ENCODE data around the gene KCTD18. TPM values are rescaled to one million over a fixed set of nuclear protein-coding genes. Genes with fewer than 3 reads are reported as not detected.

Gene KCTD18
- total and polyA plus RNA-seq, 10 of the 15 experiments (the other 5 are each of a cell fraction or from before 2014, with no cell fraction given), result 1.4 to 16.9 (median 12.5) TPM

DNA sequence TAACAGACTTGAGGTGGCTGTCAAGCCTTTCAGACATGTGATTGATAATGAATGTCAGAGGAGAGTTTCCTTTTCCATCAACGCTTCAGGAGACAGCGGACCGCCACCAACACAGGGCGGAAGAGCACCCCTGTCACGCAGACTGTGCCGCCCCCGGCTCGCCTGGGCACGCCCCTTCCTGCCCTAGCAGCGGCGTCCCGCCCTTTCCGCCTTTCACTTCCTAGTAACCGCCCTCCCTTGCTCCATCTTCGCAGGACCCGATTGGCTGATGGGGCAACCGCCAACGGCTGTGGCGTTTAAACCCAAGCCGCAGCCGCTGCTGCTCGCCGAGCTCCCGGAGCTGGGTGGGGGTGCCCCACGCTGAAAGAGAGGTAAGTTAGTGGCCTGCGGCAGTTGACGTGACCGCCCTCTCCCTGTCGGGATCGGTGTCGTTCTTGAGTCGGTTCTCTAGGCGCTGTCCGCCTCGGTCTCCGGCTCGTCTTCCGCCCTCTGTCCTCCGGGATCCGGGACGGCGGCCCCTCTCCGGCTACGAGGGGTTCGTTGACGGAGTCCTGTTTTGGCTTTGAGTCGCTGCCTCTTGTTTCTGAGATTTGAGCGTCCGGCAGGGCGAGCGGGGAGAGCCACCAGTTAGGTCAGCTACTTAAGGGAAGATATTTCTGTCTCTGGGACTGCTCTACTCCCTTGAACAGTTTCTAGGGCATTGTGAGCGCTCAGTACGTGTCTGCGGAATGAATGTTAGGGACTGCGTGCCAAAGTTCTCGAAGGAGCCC lies 16.2 kb upstream of the KCTD18 start, which contains the start of gene SGO2 (continued):
- TF ChIP-seq PKNOX1 (IDR thresholded peaks at IDR 0.05), result peak; percentile 90
- TF ChIP-seq, protein P1, sequence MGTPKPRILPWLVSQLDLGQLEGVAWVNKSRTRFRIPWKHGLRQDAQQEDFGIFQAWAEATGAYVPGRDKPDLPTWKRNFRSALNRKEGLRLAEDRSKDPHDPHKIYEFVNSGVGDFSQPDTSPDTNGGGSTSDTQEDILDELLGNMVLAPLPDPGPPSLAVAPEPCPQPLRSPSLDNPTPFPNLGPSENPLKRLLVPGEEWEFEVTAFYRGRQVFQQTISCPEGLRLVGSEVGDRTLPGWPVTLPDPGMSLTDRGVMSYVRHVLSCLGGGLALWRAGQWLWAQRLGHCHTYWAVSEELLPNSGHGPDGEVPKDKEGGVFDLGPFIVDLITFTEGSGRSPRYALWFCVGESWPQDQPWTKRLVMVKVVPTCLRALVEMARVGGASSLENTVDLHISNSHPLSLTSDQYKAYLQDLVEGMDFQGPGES (IDR thresholded peaks at IDR 0.05), result no peak; the same call in 1 of the 2 replicates
- TF ChIP-seq, protein P2, sequence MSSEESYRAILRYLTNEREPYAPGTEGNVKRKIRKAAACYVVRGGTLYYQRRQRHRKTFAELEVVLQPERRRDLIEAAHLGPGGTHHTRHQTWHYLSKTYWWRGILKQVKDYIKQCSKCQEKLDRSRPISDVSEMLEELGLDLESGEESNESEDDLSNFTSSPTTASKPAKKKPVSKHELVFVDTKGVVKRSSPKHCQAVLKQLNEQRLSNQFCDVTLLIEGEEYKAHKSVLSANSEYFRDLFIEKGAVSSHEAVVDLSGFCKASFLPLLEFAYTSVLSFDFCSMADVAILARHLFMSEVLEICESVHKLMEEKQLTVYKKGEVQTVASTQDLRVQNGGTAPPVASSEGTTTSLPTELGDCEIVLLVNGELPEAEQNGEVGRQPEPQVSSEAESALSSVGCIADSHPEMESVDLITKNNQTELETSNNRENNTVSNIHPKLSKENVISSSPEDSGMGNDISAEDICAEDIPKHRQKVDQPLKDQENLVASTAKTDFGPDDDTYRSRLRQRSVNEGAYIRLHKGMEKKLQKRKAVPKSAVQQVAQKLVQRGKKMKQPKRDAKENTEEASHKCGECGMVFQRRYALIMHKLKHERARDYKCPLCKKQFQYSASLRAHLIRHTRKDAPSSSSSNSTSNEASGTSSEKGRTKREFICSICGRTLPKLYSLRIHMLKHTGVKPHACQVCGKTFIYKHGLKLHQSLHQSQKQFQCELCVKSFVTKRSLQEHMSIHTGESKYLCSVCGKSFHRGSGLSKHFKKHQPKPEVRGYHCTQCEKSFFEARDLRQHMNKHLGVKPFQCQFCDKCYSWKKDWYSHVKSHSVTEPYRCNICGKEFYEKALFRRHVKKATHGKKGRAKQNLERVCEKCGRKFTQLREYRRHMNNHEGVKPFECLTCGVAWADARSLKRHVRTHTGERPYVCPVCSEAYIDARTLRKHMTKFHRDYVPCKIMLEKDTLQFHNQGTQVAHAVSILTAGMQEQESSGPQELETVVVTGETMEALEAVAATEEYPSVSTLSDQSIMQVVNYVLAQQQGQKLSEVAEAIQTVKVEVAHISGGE (CRISPR knock-in tag; IDR thresholded peaks at IDR 0.05), result no peak
- TF ChIP-seq EED (IDR thresholded peaks at IDR 0.05; ENCODE audit: low read depth), result no peak
- TF ChIP-seq SREBF2 (IDR thresholded peaks at IDR 0.05; ENCODE audit: low read length), result no peak
- no peak for TF ChIP-seq PAX8 (IDR thresholded peaks at IDR 0.05)
- TF ChIP-seq TCF7 (IDR thresholded peaks at IDR 0.05; ENCODE audit: borderline replicate concordance), result no peak
- TF ChIP-seq NR2C2 (IDR thresholded peaks at IDR 0.05; ENCODE audit: borderline replicate concordance, control insufficient read depth, insufficient read length, low read depth), result no peak
- TF ChIP-seq FOXM1 (IDR thresholded peaks at IDR 0.05; ENCODE audit: low read depth, low read length), result no peak
- TF ChIP-seq LARP7 (IDR thresholded peaks at IDR 0.05), result peak; percentile 60; the same call in 1 of the 2 replicates
- no peak; the same call in 1 of the 2 replicates for TF ChIP-seq PML (IDR thresholded peaks at IDR 0.05; ENCODE audit: low read length)
- no peak; the same call in 1 of the 2 replicates for TF ChIP-seq REST (IDR thresholded peaks at IDR 0.05; ENCODE audit: low read depth, low read length)
- no peak for TF ChIP-seq MEF2B (IDR thresholded peaks at IDR 0.05; ENCODE audit: partially characterized antibody, poor library complexity, severe bottlenecking)
- TF ChIP-seq, protein P3, sequence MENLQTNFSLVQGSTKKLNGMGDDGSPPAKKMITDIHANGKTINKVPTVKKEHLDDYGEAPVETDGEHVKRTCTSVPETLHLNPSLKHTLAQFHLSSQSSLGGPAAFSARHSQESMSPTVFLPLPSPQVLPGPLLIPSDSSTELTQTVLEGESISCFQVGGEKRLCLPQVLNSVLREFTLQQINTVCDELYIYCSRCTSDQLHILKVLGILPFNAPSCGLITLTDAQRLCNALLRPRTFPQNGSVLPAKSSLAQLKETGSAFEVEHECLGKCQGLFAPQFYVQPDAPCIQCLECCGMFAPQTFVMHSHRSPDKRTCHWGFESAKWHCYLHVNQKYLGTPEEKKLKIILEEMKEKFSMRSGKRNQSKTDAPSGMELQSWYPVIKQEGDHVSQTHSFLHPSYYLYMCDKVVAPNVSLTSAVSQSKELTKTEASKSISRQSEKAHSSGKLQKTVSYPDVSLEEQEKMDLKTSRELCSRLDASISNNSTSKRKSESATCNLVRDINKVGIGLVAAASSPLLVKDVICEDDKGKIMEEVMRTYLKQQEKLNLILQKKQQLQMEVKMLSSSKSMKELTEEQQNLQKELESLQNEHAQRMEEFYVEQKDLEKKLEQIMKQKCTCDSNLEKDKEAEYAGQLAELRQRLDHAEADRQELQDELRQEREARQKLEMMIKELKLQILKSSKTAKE (IDR thresholded peaks at IDR 0.05; ENCODE audit: low read depth, poor library complexity, severe bottlenecking), result no peak
- no peak for TF ChIP-seq SMC3 (IDR thresholded peaks at IDR 0.05; ENCODE audit: borderline replicate concordance, low read length)
- peak; percentile 89 for TF ChIP-seq RELB (IDR thresholded peaks at IDR 0.05; ENCODE audit: low read depth)
